Measurements from ENCODE around the gene SLC39A6.
"Not testable (repeated sequence)": the region's sequence is repeated elsewhere in the genome, so short reads cannot be mapped to it uniquely, and the experiment has no call there.

SLC39A6 gene

GRCh38 chr18:36129300-36130038 is at the start of gene SLC39A6, which contains the start of gene ELP2:
TSS of gene SLC39A6 (minus strand) at chr18:36129340. CDS start at chr18:36127007, 2,333 bp downstream.
TSS of gene ELP2 (plus strand) at chr18:36129899. CDS start at chr18:36129934, 35 bp downstream.
- peak; percentile 97 for DNase-seq (ENCODE audit: low spot score)

- no peak for DNase-seq (ENCODE audit: low spot score)
Observed at GRCh38 chr18:36177913-36178312, 48.8 kb upstream of the SLC39A6 start.

GRCh38 chr18:36176711-36177110 is 47.6 kb upstream of the SLC39A6 start:
- DNase-seq (ENCODE audit: low spot score), result no peak

GRCh38 chr18:36176177-36176584 is 47.0 kb upstream of the SLC39A6 start:
- no peak for DNase-seq (ENCODE audit: low spot score)

GRCh38 chr18:36175481-36175880 is 46.3 kb upstream of the SLC39A6 start:
- no peak for DNase-seq (ENCODE audit: low spot score)

- DNase-seq (ENCODE audit: low spot score), result no peak
Observed at GRCh38 chr18:36169938-36170337, 40.8 kb upstream of the SLC39A6 start.

GRCh38 chr18:36168296-36168695 is 39.2 kb upstream of the SLC39A6 start:
- not testable (repeated sequence) for DNase-seq (ENCODE audit: low spot score)

- no peak for DNase-seq (ENCODE audit: low spot score)
Observed at GRCh38 chr18:36167692-36168218, 38.6 kb upstream of the SLC39A6 start.

GRCh38 chr18:36162981-36163380 is 33.8 kb upstream of the SLC39A6 start:
- no peak for DNase-seq (ENCODE audit: low spot score)

- DNase-seq (ENCODE audit: low spot score), result no peak
Observed at GRCh38 chr18:36160959-36161371, 31.8 kb upstream of the SLC39A6 start.

GRCh38 chr18:36158266-36158867 is 29.2 kb upstream of the SLC39A6 start:
- no peak for DNase-seq (ENCODE audit: low spot score)

GRCh38 chr18:36157441-36157840 is 28.3 kb upstream of the SLC39A6 start:
- no peak for DNase-seq (ENCODE audit: low spot score)

GRCh38 chr18:36155851-36156757 is 27.0 kb upstream of the SLC39A6 start:
- DNase-seq (ENCODE audit: low spot score), result no peak

- DNase-seq (ENCODE audit: low spot score), result no peak
Observed at GRCh38 chr18:36153771-36154170, 24.6 kb upstream of the SLC39A6 start.

GRCh38 chr18:36153203-36153602 is 24.1 kb upstream of the SLC39A6 start:
- no peak for DNase-seq (ENCODE audit: low spot score)

GRCh38 chr18:36152781-36153180 is 23.6 kb upstream of the SLC39A6 start:
- no peak for DNase-seq (ENCODE audit: low spot score)

GRCh38 chr18:36149514-36150289 is 20.6 kb upstream of the SLC39A6 start:
- DNase-seq (ENCODE audit: low spot score), result no peak

- DNase-seq (ENCODE audit: low spot score), result no peak
Observed at GRCh38 chr18:36143391-36143790, 14.3 kb upstream of the SLC39A6 start.

GRCh38 chr18:36142751-36143150 is 13.6 kb upstream of the SLC39A6 start:
- no peak for DNase-seq (ENCODE audit: low spot score)

GRCh38 chr18:36141576-36141975 is 12.4 kb upstream of the SLC39A6 start:
- no peak for DNase-seq (ENCODE audit: low spot score)

GRCh38 chr18:36139245-36139644 is 10.1 kb upstream of the SLC39A6 start:
- DNase-seq (ENCODE audit: low spot score), result no peak

All from cerebellar cortex (tissue), 1 donor.